ENCODE results near the gene SEMA5B.

DNA sequence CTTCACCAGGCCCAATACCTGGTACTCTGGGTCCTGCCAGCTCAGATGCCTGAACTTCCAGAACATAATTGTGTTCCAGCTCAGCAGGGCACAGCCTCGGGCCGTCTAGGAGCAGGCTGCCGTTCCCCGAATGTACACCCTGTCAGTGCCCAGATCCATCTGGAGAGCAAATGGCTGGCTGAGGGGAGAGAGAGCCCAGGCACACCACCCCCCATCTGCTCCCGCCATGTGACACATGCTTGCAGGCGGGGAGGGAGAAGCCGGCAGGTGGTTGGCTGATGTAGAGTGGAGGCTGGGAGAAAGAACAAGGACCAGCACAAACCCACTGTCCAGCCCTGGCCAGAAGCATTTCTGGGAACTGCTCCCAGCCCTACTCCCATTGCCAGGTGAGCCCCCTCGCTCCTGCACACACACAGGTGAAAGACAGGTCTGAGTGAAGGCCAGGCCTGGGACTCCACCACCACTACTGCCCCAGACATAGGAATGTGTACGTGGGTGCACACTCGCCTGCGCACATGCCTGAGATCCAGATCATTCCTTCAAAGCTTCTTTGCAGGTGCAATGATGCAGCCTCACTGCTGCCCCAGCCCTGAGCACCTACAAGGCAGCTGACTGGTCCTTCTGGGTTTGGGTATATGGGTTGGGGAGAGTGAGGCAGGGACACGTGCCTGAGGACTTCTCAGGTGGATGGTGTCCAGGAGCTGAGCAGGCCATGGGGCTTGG lies 53.5 kb downstream of the SEMA5B start:
- TF ChIP-seq POLR2AphosphoS5 (IDR thresholded peaks at IDR 0.05), result no peak
- TF ChIP-seq, protein P1, sequence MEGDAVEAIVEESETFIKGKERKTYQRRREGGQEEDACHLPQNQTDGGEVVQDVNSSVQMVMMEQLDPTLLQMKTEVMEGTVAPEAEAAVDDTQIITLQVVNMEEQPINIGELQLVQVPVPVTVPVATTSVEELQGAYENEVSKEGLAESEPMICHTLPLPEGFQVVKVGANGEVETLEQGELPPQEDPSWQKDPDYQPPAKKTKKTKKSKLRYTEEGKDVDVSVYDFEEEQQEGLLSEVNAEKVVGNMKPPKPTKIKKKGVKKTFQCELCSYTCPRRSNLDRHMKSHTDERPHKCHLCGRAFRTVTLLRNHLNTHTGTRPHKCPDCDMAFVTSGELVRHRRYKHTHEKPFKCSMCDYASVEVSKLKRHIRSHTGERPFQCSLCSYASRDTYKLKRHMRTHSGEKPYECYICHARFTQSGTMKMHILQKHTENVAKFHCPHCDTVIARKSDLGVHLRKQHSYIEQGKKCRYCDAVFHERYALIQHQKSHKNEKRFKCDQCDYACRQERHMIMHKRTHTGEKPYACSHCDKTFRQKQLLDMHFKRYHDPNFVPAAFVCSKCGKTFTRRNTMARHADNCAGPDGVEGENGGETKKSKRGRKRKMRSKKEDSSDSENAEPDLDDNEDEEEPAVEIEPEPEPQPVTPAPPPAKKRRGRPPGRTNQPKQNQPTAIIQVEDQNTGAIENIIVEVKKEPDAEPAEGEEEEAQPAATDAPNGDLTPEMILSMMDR (IDR thresholded peaks at IDR 0.05), result no peak
- no peak for TF ChIP-seq POLR2A (IDR thresholded peaks at IDR 0.05)

Data from breast epithelium (tissue), 3 donors.